Stimulated activated CD4-positive, alpha-beta T cell treated with anti-CD3 and anti-CD28 coated beads, Interleukin-12 subunit alpha, Interleukin-12 subunit beta, amount 100 ng/mL, for 48 hours (primary cell): ENCODE data around the gene DHRS2.

Source experiments
- DNase-seq, 3 donors: peaks; one replicate each; pipeline ENCODE4 v3.0.0-alpha.2; 2020; ENCODE audit warnings: low read depth in 2 of 3, low spot score in 1 of 3

DHRS2 gene

DNA sequence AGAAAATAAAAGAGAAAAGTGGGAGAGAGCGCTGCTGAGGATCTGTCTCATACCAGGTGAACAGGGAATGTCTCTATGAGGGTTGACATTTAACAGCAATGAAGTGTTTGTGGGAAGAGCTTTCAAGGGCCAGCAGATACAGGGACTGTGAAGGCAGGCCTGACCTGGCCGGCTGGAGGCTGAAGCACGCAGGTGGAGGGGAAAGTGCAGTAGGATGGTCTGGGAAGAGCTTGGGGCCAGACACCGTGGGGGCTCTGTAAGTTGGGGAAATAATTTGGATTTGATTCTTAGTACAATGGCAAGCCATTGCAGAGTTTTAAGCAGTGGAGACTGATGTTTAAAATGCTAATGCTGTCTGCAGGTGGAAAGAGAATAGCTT lies 23.8 kb upstream of the DHRS2 start:
- no peak for DNase-seq

DNA sequence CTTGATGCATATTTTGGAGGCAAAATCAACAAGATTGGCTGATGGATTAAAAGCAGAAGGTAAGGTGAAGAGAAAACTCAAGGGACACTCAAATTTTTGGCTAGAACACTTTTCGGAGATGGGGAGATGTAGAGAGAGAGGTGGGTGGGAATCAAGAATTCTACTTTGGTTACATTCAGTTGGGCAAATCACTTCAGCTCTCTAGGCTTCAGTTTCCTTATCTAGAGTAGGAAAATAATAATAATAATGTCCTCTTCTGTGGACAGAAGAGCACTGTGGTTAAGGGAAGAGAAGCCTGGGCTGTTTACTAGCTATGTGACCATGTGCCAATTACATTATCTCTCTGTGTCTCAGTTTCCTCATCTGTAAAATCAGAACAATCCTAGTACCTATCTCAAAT lies 23.4 kb upstream of the DHRS2 start:
- no peak for DNase-seq

DNA sequence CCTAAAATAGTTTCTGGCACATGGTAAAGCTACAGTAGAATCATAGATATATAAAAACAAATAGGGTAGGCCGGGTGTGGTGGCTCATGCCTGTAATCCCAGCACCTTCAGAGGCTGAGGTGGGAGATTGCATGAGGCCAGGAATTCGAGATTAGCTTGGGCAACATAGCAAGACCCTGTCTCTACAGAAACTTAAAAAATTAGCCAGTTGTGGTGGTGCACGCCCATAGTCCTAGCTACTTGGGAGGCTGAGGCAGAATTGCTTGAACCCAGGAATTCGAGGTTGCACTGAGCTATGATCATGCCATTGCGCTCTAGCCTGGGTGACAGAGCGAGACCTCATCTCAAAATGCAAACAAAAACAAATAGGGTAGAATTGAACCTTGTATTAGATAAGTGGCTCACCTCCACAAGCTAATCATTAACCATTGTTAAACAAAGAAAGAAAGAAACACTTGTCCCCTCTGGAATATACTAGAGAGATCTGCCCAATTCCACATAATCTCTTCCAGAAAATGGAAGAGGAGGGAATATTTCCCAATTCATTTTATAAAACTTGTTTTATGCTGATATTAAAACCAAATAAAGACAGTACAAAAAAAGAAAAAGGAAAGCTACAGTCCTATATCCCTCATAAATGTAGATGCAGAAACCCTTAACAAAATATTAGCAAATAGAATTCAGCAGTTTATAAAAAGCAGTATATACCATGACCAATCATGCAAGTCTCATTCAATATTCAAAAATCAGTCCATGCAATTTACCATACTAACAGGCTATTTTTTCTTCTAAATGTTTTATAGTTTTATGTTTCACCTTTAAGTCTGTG lies 22.7 kb upstream of the DHRS2 start:
- DNase-seq: no peak

DNA sequence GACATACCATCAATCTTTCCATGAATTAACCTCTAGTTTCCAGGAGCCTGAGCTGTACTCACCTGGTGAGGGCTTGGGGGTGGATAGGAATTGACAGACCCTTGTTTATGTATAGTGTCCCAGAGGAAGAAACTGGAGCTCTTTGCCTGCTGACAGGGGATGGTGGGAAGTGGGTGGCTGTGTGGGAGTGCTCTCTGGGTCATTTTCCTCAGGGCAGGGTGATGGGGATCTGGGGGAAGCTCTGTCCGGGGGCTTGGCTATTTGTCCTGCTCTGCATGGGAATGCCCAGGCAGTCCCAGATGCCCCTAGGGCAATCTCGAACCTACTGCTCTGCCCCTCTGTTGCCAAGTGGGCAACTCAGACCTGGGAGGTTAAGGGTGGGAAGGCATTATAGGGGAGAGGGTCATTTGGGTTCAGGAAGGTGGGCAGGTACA lies 21.8 kb upstream of the DHRS2 start:
- no peak for DNase-seq

DNA sequence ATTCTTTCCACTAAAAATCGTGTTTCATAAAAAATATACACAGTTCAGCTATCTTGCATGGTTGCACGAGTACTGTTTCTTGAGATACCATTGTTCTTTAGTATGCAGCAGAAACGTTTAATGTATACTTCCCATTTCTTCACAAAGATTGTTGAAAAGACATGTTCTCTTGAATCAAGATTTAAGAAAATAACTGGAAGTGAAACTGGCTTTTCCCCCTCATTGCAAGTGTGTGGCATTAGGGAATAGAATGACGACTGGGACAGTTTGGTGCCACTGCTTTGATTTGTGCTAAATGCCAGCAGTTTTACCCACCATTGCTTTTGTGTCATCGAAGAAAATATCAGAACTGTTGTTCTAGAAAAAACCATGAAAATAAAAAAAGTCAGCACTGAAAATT lies 20.3 kb upstream of the DHRS2 start:
- no peak for DNase-seq

DNA sequence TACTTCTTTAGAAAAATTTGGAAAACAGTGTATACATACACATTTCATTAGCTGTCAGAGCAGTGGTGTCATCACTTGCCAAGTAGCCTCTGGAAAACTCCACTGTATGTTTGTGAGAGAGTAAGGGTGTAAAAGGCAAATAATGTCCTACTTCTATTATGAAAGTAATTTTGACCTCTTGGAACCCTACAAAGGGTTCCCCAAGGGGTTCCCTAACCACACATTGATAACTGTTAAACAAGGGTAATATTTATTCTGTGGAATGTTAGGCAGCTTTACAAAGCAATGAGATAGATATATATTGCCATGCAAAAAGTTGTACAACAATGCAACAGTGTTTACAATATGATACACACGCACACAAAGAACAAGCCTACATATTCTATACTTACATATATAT lies 18.6 kb upstream of the DHRS2 start:
- no peak for DNase-seq

DNA sequence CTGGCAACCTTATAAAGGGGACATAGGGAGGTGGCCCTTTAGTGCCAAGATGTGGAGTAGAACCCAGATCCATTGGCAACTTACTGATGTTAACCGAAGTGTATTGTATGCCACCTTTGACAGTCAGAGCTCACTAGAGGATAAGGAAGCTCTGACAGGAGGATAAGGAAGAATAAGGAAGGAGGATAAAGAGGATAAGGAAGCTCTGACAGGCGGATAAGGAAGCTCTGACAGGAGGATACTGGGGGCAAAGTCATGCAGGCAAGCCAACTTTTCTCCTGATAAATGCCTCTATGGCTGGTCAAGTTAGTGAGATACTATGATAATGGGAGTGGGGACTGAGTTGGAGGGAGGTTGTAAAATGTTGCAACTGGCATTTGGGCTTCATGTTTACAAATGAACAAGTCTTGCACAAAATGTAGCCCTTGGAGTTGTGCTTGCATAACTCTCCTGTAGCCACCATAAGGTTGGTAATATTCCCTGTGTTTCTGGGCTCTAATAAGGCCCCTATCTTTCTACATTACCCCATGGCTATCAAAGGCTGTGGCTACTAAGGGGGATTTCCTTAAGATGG lies 17.7 kb upstream of the DHRS2 start:
- no peak for DNase-seq

DNA sequence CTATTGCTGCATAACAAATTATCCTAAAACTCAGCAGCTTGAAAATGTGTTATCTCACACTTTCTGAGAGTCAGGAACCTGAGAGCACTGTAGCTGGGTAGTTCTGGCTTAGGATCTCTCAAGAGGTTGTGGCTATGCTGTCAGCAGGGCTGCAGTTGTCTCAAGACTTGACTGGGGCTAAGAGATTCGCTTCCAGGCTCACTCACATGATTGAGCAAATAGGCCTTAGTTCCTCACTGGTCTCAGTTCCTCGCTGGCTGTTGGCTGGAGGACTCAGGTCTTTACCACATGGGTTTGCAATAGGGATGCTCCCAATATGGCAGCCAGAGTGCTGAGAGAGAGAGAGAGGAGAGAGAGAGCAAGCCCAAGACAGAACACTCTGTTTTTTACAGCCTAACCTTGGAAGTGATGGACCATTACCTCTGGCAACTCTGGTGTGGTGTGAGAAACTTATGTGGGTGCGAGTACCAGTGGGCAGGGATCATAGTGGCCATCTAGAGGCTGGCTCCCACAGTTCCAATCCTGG lies 15.9 kb upstream of the DHRS2 start:
- DNase-seq: no peak

DNA sequence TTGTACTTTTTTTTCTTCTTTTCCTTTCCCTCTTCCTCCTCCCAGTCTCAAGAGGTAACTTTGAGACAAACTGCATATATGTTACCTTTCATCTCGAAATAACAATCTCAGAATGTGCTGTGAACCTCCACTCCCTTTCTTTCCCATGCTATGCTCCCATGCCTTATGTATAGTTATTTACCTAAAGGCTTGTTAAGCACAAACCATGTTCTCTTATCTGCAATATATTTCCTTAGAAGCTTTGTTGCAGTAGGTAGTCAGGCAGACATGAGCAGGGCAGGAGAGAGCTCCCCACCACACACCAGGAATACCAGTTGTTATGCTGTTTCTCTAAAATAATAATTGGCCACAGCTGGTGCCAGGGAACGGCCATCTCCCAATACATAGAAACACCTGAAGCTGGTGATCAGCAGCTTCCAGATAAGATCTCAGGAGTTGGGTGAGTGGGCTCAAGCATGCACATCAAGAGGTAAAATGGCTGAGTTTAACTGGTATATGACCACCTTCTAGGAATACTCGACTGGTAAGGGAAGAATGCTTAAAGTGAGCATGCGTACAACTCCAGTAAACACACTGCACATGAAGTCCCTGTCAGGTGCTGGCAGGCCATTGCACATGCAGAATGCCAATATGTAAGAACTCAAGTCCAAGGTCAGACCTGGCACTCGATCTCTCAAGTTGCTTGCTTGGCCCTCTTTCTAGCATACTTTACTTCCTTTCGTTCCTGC lies 14.8 kb upstream of the DHRS2 start:
- DNase-seq: no peak

DNA sequence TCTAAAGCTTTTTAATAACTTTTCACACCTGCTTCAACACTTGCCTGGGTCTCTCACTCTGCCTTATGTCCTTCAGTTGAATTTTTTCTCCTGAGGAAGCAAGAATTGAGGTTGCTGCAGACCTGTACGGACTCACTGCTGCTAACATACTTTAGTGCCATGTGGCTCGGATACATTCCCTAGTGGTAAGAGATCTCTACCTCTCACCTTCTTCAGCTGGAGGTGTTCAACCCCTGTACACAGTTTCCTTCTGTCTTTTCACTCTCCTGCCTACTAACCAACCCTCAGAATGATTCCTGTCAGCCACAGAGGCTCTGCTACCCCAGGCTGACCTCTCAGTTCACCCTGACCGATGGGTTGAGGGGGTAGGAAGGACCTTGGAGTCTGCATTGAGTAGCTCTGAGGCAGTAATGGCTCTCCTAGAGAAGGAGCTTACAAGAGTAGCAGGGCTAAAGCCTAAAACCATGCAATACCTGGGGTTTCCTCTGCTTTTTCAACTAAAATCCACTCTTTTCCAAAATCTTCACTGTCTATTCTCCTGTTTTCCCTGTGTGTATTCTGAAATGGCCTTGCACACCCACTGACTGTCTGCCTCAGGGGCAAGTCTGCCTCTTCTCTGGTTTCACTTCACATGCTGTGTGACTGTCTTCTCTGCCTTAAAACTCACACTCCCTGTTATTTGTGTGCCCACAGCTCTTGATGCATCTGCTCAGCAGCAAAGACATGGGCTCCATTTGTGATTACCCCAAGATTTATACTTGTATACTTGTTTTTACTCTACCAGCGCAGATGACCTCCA lies 14.0 kb upstream of the DHRS2 start:
- DNase-seq: no peak

DNA sequence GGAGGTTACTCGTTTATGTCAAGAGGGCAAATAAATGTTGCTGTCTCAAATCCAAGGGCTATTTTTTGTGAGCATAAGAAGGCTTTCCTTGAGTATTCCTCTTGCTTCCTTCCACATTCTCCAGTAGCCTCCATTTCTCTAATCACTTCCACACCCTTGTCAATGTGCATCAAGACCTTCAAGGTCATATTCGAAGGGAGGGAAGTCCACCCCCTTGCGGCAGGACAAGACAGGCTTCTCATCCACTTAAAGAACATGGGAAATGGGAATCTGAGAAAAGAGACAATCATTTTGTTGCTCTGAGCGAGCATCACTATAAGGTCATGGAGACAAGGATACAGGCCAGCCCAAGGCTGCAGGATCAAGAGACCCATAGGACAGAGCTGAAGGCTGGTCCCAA lies 13.2 kb upstream of the DHRS2 start:
- no peak for DNase-seq

DNA sequence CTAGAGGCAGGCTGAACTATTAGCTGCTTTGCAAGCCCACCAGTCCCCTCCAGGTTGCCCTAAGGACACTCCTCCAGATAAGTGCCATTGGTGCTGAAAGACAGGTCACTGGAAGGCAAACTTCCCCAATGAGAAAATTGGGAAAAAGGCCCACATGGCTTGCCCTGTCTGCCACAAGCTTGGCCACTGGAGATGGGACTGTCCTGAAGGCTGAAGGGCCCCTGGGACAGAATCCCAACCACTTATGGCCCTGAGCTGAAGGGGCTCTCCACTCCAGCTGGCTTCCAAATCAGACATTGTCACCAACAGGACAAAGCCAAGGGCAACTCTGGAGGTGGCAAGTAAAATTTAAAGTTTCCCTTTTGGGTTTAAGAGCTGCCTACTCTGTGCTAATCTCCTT lies 12.2 kb upstream of the DHRS2 start:
- no peak for DNase-seq

DNA sequence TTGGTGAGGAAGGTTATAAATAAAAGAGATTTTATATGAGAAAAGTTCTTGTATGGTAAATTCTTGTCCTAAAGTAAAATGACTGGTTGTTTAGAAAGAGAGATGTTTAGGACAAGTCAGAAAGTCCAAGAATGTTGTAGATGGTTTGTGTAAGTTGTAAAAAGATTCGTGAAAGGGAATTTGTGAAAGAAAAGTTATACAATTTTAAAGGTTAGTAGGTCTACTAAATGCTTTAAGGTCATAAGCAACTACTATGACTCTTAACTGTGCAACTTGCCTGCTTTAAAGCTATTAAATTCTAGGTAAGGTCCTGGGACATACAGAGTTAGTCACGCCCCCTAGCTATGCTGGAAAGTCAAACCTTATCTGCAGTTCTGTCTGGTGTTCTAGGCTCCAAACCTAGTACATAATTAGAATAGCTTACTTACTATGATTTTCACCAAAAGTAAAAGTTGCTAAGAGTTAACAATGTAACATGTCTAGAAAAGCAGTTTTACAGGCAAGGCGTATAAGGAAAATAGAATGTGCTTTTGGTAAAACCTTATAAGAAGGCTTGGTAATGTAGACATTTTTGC lies 11.2 kb upstream of the DHRS2 start:
- no peak for DNase-seq

DNA sequence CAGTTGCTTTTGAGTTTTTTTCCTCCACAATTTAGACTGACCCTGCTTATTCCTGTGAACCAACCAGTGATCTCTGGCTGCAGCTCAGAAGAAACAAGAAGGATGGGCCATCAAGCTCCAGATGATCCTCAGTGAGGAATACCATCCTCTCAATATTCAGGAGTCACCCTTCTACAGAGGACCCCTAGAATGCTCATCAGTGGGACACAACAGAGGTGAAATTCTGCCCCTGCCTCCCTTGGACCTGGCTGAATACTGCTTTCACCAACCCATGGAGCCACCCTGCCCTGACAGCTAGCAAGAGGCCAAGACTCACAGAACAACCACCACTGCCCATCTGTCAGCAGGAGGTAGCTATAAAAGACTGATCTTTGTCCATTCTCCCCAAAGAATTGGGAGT lies 9.2 kb upstream of the DHRS2 start:
- DNase-seq: no peak

DNA sequence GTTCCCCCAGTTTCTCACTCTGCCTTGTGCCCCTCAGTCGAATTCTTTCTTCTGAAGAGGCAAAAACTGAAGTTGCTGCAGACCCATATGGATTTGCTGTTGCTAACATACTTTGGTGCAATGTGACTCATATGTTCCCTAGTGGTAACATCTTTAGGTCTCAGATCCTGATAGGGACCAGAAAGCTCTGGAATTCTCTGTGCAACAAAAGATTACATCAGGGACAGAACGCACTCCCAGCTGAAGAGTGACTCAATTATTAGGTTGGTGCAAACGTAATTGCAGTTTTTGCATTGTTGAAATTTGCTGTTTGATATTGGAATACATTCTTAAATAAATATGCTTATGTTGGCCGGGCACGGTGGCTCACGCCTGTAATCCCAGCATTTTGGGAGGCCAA lies 8.2 kb upstream of the DHRS2 start:
- DNase-seq: no peak

DNA sequence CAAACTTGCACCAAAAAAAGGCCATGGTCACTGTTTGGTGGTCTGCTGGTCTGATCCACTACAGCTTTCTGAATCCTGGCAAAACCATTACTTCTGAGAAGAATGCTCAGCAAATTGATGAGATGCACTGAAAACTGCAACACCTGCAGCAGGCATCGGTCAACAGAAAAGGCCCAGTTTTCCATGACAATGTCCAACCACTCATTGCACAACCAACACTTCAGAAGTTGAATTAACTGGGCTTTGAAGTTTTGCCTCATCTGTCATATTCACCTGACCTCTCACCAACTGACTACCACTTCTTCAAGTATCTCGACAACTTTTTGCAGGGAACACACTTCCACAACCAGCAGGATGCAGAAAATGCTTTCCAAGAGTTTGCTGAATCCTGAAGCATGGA lies 7.0 kb upstream of the DHRS2 start:
- no peak for DNase-seq

DNA sequence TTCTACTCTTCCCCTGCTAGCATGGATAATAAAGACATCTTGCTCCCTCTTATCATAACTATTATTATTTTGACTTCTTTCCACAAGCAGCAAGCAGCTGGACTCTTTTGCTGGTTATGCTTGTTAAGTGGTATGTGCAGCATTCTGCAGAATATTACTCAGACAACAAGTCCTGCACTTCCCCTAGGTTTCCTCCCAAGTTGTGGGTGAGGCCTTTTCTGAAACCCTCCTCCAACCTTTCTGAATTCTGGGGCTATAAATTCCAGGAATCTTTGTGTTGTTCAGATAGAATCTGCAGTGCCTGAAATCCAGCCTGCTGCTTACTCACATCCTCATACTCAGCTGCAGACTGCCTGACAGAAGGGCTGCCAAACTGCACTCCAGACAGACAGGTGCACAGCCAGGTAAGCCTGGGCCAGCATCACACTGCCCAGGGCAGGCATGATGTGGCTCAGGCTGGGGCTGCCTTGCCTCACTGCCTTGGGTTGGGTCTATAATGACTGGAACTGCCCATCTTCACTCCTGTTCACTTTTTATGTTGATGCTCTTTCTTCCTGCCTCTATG lies 6.2 kb upstream of the DHRS2 start:
- DNase-seq: no peak

DNA sequence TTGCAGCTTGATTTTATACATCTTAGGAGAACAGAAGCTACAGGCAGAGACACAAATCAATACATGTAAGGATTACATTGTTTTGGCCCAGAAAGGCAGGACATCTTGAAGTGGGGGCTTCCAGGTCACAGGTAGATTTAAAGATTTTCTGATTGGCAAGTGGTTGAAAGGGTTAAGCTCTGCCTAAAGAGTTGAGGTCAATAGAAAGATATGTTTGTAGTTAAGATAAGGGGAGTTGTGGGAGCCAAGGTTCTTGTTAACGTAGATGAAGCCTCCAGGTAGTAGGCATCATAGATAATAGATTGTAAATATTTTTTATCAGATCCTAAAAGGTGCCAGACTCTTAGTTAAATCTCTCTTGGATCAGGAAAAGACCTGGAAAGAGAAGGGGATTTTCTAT lies 5.5 kb upstream of the DHRS2 start:
- DNase-seq: no peak

DNA sequence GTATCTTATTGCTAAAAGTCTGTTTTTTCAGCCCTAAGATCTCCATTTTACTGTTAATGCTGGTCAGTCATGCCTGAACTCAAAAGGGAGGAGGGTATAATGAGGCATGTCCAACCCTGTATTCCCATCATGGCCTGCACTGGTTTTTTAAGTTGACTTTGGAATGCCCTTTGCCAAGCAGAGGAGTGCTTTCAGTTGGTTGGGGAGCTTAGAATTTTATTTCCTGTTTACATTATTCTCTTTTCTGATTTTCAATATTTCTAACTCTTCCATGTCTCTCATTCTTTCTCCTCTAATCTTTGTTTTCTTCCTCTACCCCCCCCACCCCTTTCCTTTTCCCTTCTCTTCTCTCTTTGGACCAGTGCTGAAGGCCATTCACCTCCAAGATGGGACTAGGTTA lies 4.9 kb upstream of the DHRS2 start:
- no peak for DNase-seq

DNA sequence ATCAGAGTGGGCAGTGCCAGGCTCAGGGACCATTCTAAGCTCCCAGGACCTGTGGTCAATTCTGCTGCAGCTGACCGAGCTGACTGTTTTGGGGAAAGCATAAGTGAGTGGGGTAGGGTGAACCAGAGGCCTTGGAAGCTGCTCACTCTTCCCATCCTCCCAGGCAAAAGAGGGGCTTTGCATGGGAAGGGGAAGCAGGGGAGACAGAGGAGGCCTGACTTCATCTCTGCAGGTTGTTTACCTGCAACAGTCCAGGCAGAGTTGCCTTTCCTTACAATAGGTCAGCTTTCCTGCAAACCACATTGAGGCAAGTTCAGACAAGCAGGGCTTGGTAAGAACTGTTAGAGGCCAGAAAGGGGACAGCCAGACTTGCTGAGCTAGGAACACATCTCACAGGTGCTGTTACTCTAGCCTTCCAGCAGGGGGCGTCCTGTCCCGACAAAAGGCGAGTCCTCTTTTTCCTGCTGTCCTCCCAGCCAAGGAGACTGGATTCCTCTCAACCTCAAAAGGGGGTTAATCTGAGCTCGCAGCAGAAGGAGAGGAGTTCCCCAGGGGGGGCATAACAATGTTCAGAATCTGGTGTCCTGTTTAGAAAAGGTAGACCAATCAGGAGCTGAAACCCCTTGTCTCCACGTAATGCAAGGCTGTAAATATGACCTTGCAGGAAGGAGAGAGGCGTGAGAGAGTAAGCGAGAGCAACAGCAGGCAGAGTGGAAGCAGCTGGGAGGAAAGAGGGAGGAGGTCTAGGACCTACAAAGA lies 4.3 kb upstream of the DHRS2 start:
- DNase-seq: peak; percentile 50 to 75 (median 62)
